Kidney epithelial cell (primary cell): ENCODE results near the gene GZMA. TPM values are rescaled to one million over a fixed set of nuclear protein-coding genes. Genes with fewer than 3 reads are reported as not detected.

Source experiments
- DNase-seq: peaks from one replicate; pipeline ENCODE4 v3.0.0-alpha.2; 2010; ENCODE audit warnings: low read depth
- H3K27me3 ChIP-seq: 2 replicates; pipeline ENCODE4 v1.6.0; 2011; ENCODE audit warnings: low read length; ENCODE audit not compliant: control insufficient read depth, insufficient read depth
- H3K36me3 ChIP-seq: 2 replicates; pipeline ENCODE4 v1.5.1; 2011; ENCODE audit warnings: low read length; ENCODE audit not compliant: control insufficient read depth, insufficient read depth
- H3K4me3 ChIP-seq: 2 replicates; pipeline ENCODE4 v1.5.1; 2011; ENCODE audit warnings: low read depth, mild to moderate bottlenecking, control low read depth, low read length
- CTCF ChIP-seq: IDR thresholded peaks from 2 replicates; pipeline ENCODE4 v1.5.1; 2011; ENCODE audit warnings: mild to moderate bottlenecking, moderate library complexity, low read length, control low read depth, inconsistent platforms; ENCODE audit not compliant: insufficient read depth, poor library complexity, severe bottlenecking
- total RNA-seq: library from RNA; depleted of rRNA; stranded (reverse); fragments of >200 nt; gene quantifications from 2 replicates; pipeline ENCODE4 v1.2.3, GENCODE V29; 2015

GZMA gene
- not detected in 2 replicates for total RNA-seq

DNA sequence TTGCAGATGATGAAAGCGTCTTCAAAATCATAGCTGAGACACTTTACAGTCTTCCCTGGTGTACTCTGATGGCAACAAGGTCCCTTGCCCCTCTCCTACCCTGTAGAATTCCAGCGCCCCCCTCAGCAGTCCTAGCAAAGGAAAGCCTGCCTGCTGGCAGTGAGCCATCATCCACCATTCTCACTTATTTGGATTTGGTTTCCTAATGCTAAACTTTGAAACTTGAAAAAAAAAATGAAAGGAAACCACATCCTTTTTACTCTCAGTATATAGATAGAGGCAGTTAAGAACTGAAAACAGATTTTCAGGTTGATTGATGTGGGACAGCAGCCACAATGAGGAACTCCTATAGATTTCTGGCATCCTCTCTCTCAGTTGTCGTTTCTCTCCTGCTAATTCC lies at the start of gene GZMA:
Gene GZMA (plus strand): TSS at position 299 of the 400 bp plus-strand sequence. CDS start 37 bp downstream, at position 336.
- no peak within 1 kb of the TSS for H3K4me3 ChIP-seq
- no peak for TF ChIP-seq CTCF
- DNase-seq = no peak
- no peaks in the 10 kb centered on the region for H3K27me3 ChIP-seq
- H3K36me3 ChIP-seq = no peaks in the 10 kb centered on the region

DNA sequence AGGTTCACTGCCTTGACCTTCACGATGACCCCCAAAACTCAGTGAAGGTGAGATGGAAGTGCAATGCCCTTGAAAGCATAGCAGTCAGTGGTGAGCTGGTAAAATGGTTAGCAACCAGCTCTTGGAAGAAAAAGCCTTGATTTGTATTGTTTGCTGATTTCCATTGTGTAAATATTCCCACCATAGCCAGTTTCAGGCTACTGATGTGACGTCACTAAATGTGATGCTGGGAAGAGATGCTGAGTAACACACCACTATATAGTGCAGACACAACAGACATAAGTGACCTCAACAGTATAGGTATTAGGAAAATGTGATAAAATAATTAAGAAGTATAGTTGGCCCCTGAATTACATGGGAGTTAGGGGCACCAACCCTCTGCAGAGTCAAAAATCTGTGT lies 47.3 kb upstream of the GZMA start:
- TF ChIP-seq CTCF = no peak
- DNase-seq = no peak
- no peaks in the 10 kb centered on the region for H3K27me3 ChIP-seq
- no peak overlapping the region for H3K4me3 ChIP-seq
- no peaks in the 10 kb centered on the region for H3K36me3 ChIP-seq

DNA sequence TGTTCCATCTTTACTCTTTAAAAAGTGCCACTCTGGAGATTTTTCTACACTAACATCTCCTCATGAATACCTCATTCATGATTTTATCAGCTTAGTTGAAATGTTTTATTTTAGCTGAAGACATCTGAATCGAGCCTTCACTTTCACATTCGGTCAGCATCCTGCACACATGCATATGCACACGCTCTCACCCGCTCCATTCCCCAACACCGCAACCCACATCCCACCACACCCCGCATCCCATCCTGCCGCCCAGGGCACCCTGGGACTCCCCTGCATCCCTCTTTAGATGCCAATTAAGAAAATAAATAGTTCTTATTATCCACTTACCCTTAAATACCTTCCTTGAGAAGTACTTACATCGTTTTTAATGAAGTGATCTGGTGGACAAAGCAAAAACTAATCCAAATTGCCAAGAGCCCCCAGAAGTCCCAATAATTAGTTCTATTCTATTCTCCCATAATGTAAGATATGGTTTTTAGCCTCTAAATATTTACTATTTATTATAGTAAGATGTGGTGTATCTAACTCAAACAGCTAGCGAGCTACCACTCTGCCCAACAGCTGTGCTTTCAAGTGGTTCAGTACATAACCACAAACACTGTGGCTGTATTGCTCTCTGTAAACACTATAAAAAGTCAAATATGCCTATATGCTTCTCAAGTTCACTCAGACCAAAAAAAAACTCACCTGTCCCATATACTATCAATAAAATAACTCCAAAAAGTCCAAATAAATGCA lies 40.2 kb upstream of the GZMA start:
- Histone ChIP-seq H3K4me3 (no peak overlapping the region), H3K27me3 (no peaks in the 10 kb centered on the region), H3K36me3 (no peaks in the 10 kb centered on the region)
- DNase-seq = no peak
- TF ChIP-seq CTCF = no peak

GRCh38 chr5:55063220-55063863 lies 39.1 kb upstream of the GZMA start:
- Histone ChIP-seq H3K4me3 (no peak overlapping the region), H3K36me3 (no peaks in the 10 kb centered on the region), H3K27me3 (no peaks in the 10 kb centered on the region)
- TF ChIP-seq CTCF = no peak
- no peak for DNase-seq

DNA sequence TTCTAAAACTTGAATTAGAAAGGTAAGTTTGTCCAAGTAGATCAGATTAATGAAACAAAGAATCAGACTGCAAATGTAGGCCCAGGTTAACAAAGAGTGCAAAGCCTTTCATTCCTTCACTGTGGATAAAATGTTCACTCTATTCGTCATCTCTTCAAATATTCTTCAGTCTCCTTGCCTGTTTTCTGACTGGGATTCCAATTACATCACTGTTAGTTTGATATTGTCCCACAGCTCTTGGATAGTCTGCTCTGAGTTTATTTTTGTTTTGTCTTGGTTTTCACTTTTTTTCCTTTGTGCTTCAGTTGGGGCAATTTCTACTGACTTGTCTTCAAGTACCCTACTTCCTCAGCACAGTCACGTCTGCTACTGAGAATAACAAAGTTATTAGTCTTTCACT lies 38.5 kb upstream of the GZMA start:
- Histone ChIP-seq H3K4me3 (no peak overlapping the region), H3K27me3 (no peaks in the 10 kb centered on the region), H3K36me3 (no peaks in the 10 kb centered on the region)
- DNase-seq = no peak
- TF ChIP-seq CTCF = no peak
